ENCODE results near the gene NOP53. TPM values are rescaled to one million over a fixed set of nuclear protein-coding genes. Genes with fewer than 3 reads are reported as not detected.

The NOP53 gene
- total and polyA plus RNA-seq, 9 of the 15 experiments (the other 6 are each of a cell fraction or from before 2014, with no cell fraction given): 6.5 to 274 (median 145) TPM

GRCh38 chr19:47745010-47745901 is at the start of gene NOP53 (continued):
- TF ChIP-seq MGA (IDR thresholded peaks at IDR 0.05): no peak; the same call in 1 of the 2 replicates
- TF ChIP-seq ZSCAN32 (CRISPR knock-in tag; IDR thresholded peaks at IDR 0.05): no peak
- no peak for TF ChIP-seq HDGF (IDR thresholded peaks at IDR 0.05)
- TF ChIP-seq CBX2 (IDR thresholded peaks at IDR 0.05; ENCODE audit: insufficient read depth, low read length, poor library complexity, severe bottlenecking): no peak
- TF ChIP-seq PCBP2 (IDR thresholded peaks at IDR 0.05; ENCODE audit: low read depth, low read length, poor library complexity, severe bottlenecking): no peak
- TF ChIP-seq MAFG (tag; conservative IDR thresholded peaks at IDR 0.05): no peak
- peak; percentile 97 for TF ChIP-seq ZNF766 (CRISPR knock-in tag; conservative IDR thresholded peaks at IDR 0.05)
- no peak for TF ChIP-seq E2F3 (CRISPR knock-in tag; IDR thresholded peaks at IDR 0.05)
- no peak for TF ChIP-seq DDX20 (tag; IDR thresholded peaks at IDR 0.05; ENCODE audit: low read depth)
- TF ChIP-seq GABPB2 (CRISPR knock-in tag; conservative IDR thresholded peaks at IDR 0.05): no peak
- TF ChIP-seq SMAD2 (IDR thresholded peaks at IDR 0.05; ENCODE audit: low read depth, low read length): no peak
- TF ChIP-seq SETDB1 (IDR thresholded peaks at IDR 0.05; ENCODE audit: low read length): no peak
- TF ChIP-seq KAT7 (CRISPR knock-in tag; IDR thresholded peaks at IDR 0.05; ENCODE audit: borderline replicate concordance): 0 out of 2 replicates have a peak, but pooled peaks have one; percentile 66
- no peak for TF ChIP-seq ZC3H4 (CRISPR knock-in tag; IDR thresholded peaks at IDR 0.05; ENCODE audit: borderline replicate concordance)
